AG09319 (cell line): ENCODE data around the gene SRBD1.

Experiments used
- DNase-seq: peaks from one replicate; pipeline ENCODE4 v3.0.0-alpha.2; 2010; ENCODE audit warnings: low read depth; ENCODE audit errors: extremely low read depth
- CTCF ChIP-seq: IDR thresholded peaks from 2 replicates; pipeline ENCODE4 v1.5.1; 2011; ENCODE audit warnings: low read depth, mild to moderate bottlenecking, inconsistent platforms, low read length, moderate library complexity

SRBD1 gene

GRCh38 chr2:45448217-45448616 is 162.8 kb downstream of the SRBD1 start:
- TF ChIP-seq CTCF, result no peak
- no peak for DNase-seq

- no peak for DNase-seq
- TF ChIP-seq CTCF, result no peak
Observed at GRCh38 chr2:45446016-45446415, 165.1 kb downstream of the SRBD1 start.

DNA sequence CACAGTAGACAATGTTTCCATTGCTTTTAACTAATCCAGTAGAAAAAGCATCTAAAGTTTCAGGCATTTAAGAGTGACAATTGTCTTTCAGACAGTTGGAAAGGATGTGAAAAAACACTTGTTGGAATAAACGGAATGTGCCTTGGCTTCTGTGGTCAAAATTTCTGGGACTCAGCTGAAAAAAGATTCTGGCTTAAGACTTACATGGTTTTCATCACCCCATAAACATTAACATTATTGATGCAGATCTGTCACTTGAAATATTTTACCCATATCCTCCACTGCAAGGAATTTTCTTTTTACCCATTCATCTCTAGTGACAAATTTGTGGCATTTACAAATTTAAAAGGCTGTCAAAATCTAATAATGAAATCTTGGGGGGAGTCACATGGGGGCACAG is 166.0 kb downstream of the SRBD1 start:
- no peak for DNase-seq
- no peak for TF ChIP-seq CTCF

GRCh38 chr2:45443012-45443411 is 168.1 kb downstream of the SRBD1 start:
- no peak for DNase-seq
- no peak for TF ChIP-seq CTCF

DNA sequence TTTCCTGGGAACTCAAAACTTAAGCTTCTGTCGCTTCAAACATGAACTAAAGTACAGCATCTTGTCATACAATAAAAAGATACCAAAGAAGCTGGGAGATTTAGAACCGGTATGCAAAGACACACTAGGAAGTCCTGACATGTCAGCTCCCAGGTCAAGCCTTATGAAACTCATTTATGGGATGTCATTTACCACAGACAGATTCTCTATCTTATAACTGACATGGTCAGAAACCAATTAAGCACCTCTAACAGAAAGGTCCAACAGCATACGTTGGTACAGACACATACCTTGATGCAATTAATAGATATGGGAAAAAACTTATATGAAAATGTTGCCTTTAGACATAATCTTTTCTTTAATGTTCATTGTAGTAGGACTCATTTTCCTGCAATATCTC is 169.0 kb downstream of the SRBD1 start:
- no peak for TF ChIP-seq CTCF
- DNase-seq, result no peak

GRCh38 chr2:45441571-45441970 is 169.5 kb downstream of the SRBD1 start:
- no peak for DNase-seq
- no peak for TF ChIP-seq CTCF

DNA sequence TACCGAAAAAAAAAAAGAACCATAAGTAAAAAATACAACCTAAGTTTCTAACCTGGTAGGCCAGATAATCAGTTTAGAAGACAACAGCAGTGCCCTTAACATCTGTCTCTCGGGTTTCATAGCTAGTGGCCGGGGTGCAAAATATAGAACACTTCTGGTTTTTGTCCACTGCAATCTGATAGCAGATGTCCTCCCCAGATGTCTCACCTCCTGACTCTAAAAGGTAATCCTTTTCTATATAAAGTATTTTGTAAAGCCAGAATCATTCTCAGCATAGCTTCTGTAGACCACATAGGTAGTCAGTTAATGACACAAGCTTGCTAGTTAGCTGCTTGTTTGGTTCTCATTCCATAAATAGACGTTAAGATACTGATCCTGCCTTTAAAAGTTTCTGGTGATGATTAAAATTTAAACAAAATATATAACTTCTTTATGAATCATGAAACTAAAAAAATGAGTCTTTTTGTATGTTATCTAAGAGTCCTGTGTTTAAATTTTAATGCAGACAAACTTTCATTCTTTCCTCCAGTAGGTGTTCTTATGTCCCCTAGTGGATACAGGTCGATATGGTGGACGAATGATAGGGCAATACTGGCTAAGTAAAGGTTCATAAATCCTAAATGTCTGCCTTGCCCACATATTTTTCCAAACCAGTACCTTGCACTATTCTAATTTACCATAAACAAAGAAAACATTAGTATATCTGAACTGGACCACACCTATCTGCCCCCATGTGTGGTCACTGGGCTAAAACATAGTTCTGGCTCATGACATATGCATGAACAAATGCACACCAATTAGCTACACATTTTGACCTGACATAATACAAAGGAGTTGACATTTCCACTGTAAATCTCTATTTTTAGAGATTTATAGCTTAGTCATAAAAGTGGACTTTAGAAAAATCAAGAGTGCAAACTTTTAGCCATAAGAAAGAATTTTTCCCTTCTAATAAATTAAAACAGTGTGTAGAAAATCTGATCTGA is 171.0 kb downstream of the SRBD1 start:
- DNase-seq, result no peak
- TF ChIP-seq CTCF, result peak; percentile 23
